Neural cell (in vitro differentiated cells): Measurements from ENCODE around the gene KLRC3.
"Not testable (repeated sequence)": the region's sequence is repeated elsewhere in the genome, so short reads cannot be mapped to it uniquely, and the experiment has no call there.

Experiments used
- EP300 ChIP-seq: fragments of 450-650 bp; conservative IDR thresholded peaks from 2 replicates; pipeline ENCODE4 v1.6.1; 2014; ENCODE audit warnings: antibody characterized with exemption, mild to moderate bottlenecking, moderate library complexity; ENCODE audit not compliant: poor library complexity, severe bottlenecking
- EZH2 ChIP-seq: fragments of 200-600, 300-800 bp; shearing (Covaris generic), sonication (generic); IDR thresholded peaks from 2 replicates; pipeline ENCODE4 v1.6.1; 2014; ENCODE audit warnings: antibody characterized with exemption, low read length, borderline replicate concordance, mild to moderate bottlenecking; ENCODE audit not compliant: insufficient read depth, poor library complexity, severe bottlenecking
- MXI1 ChIP-seq: fragments of 450-650 bp; conservative IDR thresholded peaks from 2 replicates; pipeline ENCODE4 v1.6.1; 2014; ENCODE audit warnings: antibody characterized with exemption, mild to moderate bottlenecking; ENCODE audit not compliant: poor library complexity, severe bottlenecking
- POLR2AphosphoS5 ChIP-seq: IDR thresholded peaks from 2 replicates; pipeline ENCODE4 v1.6.1; 2012
- SMC3 ChIP-seq: fragments of 450-650 bp; conservative IDR thresholded peaks from 2 replicates; pipeline ENCODE4 v1.6.1; 2014; ENCODE audit warnings: antibody characterized with exemption, mild to moderate bottlenecking, moderate library complexity; ENCODE audit not compliant: poor library complexity
- TF ChIP-seq, protein P1 (sequence below): fragments of 450-650 bp; IDR thresholded peaks from 2 replicates; pipeline ENCODE4 v1.5.1; 2014; ENCODE audit warnings: antibody characterized with exemption, mild to moderate bottlenecking, moderate library complexity; ENCODE audit not compliant: poor library complexity, severe bottlenecking

DNA sequence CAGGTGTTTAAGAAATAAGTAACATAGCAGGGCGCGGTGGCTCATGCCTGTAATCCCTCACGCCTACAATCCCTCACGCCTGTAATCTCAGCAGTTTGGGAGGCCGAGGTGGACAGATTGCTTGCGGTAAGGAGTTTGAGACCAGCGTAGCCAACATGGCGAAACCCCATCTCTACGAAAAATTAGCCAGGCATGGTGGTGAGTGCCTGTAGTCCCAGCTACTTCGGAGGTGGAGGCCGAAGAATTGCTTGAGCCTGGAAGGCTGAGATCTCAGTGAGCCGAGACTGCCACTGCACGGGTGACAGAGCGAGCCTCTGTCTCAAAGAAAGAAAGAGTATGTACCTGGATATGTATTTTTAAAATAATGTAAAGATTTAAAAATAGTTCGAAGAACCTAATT, 24.2 kb downstream of the KLRC3 start:
- TF ChIP-seq, protein P1, sequence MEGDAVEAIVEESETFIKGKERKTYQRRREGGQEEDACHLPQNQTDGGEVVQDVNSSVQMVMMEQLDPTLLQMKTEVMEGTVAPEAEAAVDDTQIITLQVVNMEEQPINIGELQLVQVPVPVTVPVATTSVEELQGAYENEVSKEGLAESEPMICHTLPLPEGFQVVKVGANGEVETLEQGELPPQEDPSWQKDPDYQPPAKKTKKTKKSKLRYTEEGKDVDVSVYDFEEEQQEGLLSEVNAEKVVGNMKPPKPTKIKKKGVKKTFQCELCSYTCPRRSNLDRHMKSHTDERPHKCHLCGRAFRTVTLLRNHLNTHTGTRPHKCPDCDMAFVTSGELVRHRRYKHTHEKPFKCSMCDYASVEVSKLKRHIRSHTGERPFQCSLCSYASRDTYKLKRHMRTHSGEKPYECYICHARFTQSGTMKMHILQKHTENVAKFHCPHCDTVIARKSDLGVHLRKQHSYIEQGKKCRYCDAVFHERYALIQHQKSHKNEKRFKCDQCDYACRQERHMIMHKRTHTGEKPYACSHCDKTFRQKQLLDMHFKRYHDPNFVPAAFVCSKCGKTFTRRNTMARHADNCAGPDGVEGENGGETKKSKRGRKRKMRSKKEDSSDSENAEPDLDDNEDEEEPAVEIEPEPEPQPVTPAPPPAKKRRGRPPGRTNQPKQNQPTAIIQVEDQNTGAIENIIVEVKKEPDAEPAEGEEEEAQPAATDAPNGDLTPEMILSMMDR, result not testable (repeated sequence)
- not testable (repeated sequence) for TF ChIP-seq MXI1, SMC3, EP300, POLR2AphosphoS5, EZH2
